Left renal pelvis (tissue), 4 donors: Measurements from ENCODE around the gene CRYBG1. TPM values are rescaled to one million over a fixed set of nuclear protein-coding genes. Genes with fewer than 3 reads are reported as not detected.
"Not testable (repeated sequence)": the region's sequence is repeated elsewhere in the genome, so short reads cannot be mapped to it uniquely, and the experiment has no call there.

Source experiments
- DNase-seq, 4 donors: peaks; one replicate each; pipeline ENCODE4 v3.0.0-alpha.2; 2013; ENCODE audit warnings: low read depth in 4 of 4, low spot score in 3 of 4
- polyA plus RNA-seq, 4 donors: library from polyadenylated mRNA; unstranded; fragments of 120-200 nt; gene quantifications; one replicate each; pipeline ENCODE4 v1.2.1, GENCODE V29; 2013; ENCODE audit not compliant: insufficient read length in 4 of 4

CRYBG1 gene
- polyA plus RNA-seq, 4 donors, result 2.7 to 33.3 (median 29.7) TPM

DNA sequence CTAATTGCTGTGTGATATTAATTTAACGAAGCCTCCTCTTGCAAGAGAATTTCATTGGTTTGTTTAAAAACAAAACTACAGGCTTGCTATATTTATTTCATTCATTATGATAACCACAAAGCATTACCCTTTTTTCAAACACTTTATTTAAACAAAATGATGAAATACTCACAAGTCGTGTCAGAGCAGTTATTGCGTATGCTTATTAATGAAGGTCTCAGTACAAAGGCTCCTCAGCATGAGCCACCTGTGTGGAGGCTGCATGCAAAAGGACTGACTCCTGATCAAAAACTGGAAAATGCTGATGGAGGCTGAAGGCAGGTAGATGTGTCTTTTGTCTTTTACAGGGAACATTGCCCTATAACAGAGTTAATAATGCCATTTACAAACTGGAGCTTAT is 130.5 kb downstream of the CRYBG1 start:
- no peak for DNase-seq

DNA sequence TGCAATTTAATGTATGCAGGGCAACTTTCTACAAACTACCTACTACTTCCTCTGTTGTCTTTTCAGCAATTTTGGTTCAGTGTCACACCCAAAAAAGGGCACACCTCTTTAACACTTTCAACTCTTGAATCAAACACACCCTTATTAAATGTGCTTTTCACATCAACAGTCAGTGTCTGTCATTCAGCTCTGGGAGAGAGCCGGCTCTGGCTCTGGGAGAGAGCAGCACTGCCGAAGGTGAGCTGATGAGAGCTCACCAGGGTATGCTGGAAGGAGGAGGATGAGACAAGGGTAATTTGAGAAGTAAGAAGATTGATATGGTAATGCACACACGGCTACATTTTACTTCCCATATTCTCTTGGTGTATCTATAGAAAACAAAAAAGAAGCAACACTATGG is 134.5 kb downstream of the CRYBG1 start:
- no peak for DNase-seq

DNA sequence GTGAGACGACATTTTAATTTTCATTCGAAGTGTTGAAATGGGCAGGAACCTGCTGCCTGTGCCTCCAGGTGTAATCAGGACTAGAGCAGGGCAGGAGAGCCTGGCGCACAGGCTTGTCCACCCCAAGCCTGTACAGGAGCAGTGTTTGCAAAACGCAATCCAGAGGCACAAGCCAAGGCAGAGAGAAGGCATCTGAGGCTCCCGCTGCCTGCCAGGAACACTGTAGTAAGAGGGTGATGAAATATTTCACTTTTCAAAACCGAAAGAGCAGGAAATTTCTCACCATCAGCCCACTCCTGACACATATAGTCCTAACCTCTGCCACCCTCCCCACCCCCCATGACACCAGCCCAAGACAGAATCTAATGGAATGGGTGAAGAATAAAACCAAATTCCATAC is 136.3 kb downstream of the CRYBG1 start:
- no peak for DNase-seq

- DNase-seq, result no peak
Measured at GRCh38 chr6:106501960-106502371, 141.4 kb downstream of the CRYBG1 start.

DNA sequence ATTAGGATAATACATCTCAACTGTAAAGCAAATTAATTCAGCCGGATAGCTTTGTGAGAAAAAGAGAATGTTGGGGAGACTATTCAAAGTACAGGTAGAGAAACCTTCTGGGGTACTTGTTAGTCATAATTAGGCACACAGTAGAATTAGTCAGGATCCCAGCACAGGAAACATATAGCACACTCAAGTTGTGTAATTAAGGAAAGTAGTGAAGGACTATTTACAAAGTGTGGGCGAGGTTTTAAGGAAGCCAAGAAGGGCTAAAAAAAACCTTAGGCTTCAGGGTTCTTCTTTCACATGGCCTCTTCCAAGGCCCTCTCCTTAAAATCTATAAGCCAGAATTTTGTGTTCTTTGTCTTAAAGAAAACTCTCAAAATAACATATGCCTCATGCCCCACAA is 142.0 kb downstream of the CRYBG1 start:
- DNase-seq, result no peak

- no peak for DNase-seq
Measured at GRCh38 chr6:106508277-106508676, 147.8 kb downstream of the CRYBG1 start.

- no peak for DNase-seq
Measured at GRCh38 chr6:106508834-106509233, 148.3 kb downstream of the CRYBG1 start.

DNA sequence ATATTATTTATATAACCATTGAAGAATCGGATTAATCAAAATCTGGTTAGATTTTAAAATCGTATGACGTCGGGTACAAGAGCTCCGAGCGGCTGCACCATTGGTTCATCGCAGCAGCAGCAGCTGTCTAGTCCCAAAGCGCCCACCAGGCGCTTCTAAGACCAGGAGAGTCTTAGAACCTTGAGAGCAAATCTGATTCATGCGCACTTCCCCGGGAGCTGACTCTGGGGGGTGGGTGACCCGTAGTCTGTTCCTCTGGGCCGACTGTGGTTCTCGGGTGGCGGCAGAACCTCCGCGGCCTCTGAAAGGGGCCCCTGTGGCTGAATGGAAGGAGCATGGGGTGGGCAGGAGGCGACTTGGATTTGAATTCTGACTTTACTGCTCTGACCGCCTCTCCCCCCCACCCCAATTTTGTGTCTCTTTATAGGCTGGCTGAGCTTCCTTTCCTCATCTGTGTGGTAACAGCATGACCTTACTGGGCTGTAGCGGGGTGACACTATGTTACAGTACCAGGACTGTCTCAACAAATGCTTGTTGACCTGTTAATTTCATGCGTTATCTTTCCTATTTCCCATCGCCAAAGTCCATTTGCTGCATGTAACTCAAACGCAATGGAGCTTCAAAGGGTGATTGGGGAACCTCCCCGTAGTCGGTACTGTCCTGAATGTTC is 149.0 kb downstream of the CRYBG1 start:
- no peak for DNase-seq

GRCh38 chr6:106510090-106510970 is 149.8 kb downstream of the CRYBG1 start:
- no peak for DNase-seq

DNA sequence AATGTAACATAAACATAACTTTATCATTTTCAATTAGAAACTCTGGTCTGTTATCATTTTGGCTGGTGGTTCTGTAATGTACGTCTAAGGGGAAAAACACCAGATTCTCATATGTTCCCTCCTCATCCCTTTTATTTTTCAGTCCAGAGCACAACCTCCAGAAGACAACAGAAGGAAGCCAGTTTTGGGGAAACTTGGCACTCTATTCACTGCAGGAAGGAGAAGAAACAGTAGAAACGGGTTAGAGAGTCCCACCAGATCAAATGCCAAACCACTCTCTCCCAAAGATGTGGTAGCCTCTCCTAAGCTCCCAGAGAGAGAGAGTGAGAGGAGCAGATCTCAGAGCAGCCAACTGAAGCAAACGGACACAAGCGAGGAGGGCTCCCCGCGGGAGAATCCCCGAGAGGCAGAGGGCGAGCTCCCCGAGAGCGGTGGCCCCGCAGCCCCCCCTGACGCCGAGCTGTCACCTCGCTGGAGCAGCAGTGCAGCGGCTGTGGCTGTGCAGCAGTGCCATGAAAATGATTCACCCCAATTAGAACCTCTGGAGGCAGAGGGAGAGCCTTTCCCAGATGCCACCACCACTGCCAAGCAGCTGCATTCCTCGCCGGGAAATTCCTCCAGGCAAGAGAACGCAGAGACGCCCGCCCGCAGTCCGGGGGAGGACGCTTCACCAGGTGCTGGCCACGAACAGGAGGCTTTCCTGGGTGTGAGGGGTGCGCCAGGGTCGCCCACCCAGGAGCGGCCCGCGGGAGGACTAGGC is 151.0 kb downstream of the CRYBG1 start:
- DNase-seq, result no peak

- DNase-seq, result no peak
Measured at GRCh38 chr6:106512048-106512967, 151.8 kb downstream of the CRYBG1 start.

- no peak for DNase-seq
Measured at GRCh38 chr6:106512968-106513574, 152.6 kb downstream of the CRYBG1 start.

DNA sequence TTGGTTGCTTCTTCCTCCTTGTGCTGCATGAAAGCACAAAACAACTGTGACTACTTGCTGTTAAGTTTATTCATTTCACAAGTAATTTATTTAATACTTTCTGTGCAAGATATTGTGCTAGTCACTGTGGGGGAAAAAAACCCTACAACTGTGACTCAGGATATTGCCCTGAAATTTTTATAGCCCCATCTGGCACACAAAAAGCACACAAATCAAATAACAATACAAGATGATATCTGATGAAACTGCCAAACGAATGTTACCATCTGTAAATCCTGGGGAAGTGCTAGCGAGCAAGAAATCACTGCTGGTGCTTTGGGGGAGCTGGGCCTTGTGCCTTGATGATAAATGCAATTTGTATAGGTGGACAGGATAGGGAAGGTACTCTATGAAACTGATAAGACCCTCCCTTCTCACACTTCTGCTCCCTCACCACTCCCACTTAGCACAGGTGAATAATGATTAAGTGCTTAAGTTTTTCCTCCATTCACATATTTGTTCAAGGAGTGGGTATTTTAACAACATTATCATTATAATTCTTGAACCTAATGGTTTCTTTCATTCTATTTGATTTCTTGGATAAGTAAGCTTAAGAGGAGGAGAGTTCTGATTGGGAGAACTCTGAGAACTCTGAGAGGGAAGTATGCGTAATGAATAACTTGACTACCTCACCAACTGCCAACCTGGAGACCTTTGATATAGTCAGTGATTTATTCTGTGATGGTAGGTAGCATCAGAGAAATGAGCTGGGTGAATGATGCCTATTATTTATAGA is 153.5 kb downstream of the CRYBG1 start:
- no peak for DNase-seq

DNA sequence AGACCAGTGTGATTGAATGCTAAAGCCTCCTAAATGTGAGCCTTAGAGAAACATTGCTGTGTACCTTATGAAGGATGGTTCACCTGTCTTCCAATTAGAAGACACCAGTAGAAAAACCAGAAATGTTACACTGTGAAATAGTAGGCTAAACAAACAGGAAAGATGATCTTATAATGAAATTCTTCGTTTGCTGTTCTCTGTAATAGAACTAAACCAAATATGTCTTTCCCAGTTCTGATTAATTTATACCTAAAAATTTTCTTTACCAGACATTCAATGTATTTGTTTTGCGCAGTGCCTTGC is 154.0 kb downstream of the CRYBG1 start:
- DNase-seq, result no peak

GRCh38 chr6:106515582-106515981 is 155.1 kb downstream of the CRYBG1 start:
- DNase-seq, result not testable (repeated sequence)

DNA sequence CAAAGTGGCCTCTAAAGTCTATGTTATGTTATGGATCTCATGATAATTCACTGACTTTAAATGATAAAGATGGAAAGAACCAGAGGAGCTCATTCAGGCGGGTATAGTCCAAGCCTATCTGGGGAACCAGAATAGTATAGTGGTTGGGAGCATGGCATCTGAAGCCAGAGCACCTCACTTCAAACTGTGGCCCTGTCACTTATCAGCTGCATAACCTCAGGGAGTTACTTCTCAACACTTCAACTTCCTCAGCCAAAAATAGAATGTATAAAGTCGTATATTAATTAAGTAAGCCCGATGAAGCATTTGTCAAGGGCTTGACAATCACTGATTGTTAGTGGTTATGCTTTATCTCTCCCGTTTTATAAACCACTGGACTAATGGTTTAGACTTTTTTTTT is 156.1 kb downstream of the CRYBG1 start:
- DNase-seq, result no peak

DNA sequence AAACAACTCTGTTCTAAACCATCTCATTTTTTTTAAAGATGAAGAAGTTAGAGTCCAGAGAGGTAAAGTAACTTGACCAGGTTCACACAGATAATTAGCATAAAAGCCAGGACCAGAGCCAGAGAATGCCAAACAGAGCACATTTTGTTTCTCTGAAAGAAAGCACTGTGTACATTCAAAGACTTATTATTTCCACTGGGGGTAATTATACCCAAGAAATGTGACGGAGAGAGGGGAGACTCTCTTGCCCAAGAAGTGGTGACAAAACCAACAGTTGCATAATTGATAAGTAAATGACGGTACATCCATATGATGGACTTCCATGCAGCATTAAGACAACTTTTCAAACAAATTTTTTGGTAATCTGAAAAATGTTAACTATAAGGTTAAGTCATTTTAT is 157.2 kb downstream of the CRYBG1 start:
- DNase-seq, result no peak

DNA sequence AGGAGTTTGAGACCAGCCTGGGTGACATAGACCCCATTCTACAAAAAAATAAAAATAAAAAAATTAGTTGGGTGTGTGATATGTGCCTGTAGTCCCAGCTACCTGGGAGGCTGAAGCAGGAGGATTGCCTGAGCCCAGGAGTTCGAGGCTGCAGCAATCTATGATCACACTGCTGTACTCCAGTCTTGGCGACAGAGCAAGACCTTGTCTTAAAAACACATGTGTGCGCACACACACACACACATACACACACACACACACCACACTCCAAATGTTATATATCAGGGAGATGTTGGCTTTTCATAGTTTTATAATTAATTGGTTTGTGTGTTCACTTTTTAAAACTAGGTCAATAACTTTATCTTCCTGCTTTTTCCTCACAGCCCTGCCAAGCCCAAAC is 158.2 kb downstream of the CRYBG1 start:
- no peak for DNase-seq
